Raji (cell line): ENCODE results near the gene ZNF746.
A peak's percentile ranks its signal among the peaks of the same experiment; 100 is the strongest.

Experiments
- POLR2A ChIP-seq: IDR thresholded peaks from 2 replicates; pipeline ENCODE4 v1.6.1; 2011; ENCODE audit warnings: low read depth, low read length, control low read depth; ENCODE audit not compliant: insufficient read depth

Gene ZNF746

GRCh38 chr7:149497467-149498261 is at the start of gene ZNF746:
Gene ZNF746, minus strand, starts transcription at chr7:149497809. Its CDS starts 273 bp downstream, at chr7:149497536.
- peak; percentile 63 for TF ChIP-seq POLR2A

GRCh38 chr7:149547126-149547525 is 49.5 kb upstream of the ZNF746 start:
- no peak for TF ChIP-seq POLR2A

GRCh38 chr7:149546331-149546730 is 48.7 kb upstream of the ZNF746 start:
- no peak for TF ChIP-seq POLR2A

GRCh38 chr7:149544028-149544427 is 46.4 kb upstream of the ZNF746 start:
- no peak for TF ChIP-seq POLR2A

GRCh38 chr7:149532654-149533053 is 35.0 kb upstream of the ZNF746 start:
- TF ChIP-seq POLR2A = no peak

GRCh38 chr7:149529136-149529718 is 31.6 kb upstream of the ZNF746 start:
- no peak for TF ChIP-seq POLR2A

- TF ChIP-seq POLR2A = no peak
Measured at GRCh38 chr7:149527414-149527813, 29.8 kb upstream of the ZNF746 start.

GRCh38 chr7:149525280-149525679 is 27.7 kb upstream of the ZNF746 start:
- TF ChIP-seq POLR2A = no peak

GRCh38 chr7:149524394-149524793 is 26.8 kb upstream of the ZNF746 start:
- no peak for TF ChIP-seq POLR2A

- no peak for TF ChIP-seq POLR2A
Measured at GRCh38 chr7:149510248-149510647, 12.6 kb upstream of the ZNF746 start.

GRCh38 chr7:149509774-149510173 is 12.2 kb upstream of the ZNF746 start:
- no peak for TF ChIP-seq POLR2A

- no peak for TF ChIP-seq POLR2A
Measured at GRCh38 chr7:149505551-149505950, 7.9 kb upstream of the ZNF746 start.

GRCh38 chr7:149501651-149502050 is 4.0 kb upstream of the ZNF746 start:
- no peak for TF ChIP-seq POLR2A

GRCh38 chr7:149500910-149501309 is 3.3 kb upstream of the ZNF746 start:
- no peak for TF ChIP-seq POLR2A

- no peak for TF ChIP-seq POLR2A
Measured at GRCh38 chr7:149500201-149500600, 2.6 kb upstream of the ZNF746 start.

GRCh38 chr7:149498811-149499210 is 1.2 kb upstream of the ZNF746 start:
- TF ChIP-seq POLR2A = no peak
